Ureter (tissue), 1 donor: ENCODE data around the gene METTL4. TPM values are rescaled to one million over a fixed set of nuclear protein-coding genes. Genes with fewer than 3 reads are reported as not detected.

Source experiments
- DNase-seq: peaks from one replicate; pipeline ENCODE4 v3.0.0-alpha.2; 2020; ENCODE audit warnings: low spot score
- total RNA-seq: library from RNA; stranded (reverse); gene quantifications from one replicate; pipeline ENCODE4 v1.2.4, GENCODE V29; 2023
- donor health status: DM: yes; HTN: yes; CAD: no.

METTL4 gene, protein sequence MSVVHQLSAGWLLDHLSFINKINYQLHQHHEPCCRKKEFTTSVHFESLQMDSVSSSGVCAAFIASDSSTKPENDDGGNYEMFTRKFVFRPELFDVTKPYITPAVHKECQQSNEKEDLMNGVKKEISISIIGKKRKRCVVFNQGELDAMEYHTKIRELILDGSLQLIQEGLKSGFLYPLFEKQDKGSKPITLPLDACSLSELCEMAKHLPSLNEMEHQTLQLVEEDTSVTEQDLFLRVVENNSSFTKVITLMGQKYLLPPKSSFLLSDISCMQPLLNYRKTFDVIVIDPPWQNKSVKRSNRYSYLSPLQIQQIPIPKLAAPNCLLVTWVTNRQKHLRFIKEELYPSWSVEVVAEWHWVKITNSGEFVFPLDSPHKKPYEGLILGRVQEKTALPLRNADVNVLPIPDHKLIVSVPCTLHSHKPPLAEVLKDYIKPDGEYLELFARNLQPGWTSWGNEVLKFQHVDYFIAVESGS
- 12.9 TPM for total RNA-seq

DNA sequence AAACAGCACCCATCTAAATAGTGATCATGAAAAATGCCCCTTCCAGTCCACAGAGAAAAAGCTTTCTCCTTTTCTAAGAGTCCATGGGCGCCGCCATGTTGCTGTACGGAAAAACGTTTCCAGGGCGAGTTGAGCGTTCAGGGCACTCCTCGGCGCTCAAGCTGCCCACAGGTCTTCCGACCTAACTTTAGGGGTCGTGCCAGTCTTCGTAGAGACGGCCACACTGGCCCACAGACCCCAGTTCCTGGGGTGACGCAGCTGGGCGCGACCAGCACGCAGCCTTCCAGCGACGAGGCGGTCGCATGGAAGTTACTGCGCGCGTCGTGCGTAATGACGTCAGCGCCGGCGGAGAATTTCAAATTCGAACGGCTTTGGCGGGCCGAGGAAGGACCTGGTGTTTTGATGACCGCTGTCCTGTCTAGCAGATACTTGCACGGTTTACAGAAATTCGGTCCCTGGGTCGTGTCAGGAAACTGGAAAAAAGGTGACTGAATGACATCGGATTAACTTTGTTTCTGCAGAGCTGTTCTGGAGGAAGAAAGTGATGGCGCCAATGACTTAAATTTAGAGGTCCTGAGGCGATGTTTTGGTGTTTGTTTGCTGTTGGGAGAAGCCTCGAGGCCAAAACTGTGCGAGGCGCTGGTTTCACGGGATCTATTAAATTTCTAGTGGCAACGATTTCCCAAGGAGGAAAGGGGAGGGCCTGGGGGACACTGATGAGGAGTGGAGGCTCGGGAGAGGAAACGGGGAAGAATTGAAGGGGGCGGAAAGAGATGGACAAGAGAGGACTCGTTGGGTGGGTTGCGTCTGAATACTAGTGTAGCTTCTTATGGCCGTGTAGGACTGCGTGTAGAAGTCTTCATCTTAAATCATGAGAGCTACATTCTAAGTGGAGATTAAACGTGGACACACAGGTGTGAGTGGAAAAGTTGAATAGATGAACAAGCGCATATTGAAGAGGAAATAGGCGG is at the start of gene METTL4, which contains the start of gene NDC80:
Gene METTL4 (minus strand): TSS at position 306 of the 971 bp plus-strand sequence. CDS start 4,289 bp downstream, outside the sequence.
Gene NDC80 (plus strand): TSS at position 358 of the 971 bp plus-strand sequence. CDS start 1,429 bp downstream, outside the sequence.
- DNase-seq = peak; percentile 85

DNA sequence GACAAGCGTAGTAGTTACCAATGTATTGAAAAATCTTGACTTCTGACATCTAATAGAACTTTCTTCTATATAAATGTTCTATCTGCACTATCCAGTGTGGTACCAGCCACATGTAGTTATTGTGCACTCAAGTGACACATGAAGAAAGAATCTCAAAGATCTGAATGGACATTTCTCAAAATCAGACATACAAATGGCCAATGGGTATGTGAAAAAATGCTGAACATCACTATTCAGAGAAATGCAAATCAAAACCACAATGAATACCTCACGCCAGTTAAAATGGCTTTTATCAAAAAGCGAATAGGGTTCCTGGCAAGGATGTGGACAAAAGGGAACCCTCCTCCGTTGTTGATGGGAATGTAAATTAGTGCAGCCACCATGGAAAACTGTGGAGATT is 46.7 kb upstream of the METTL4 start:
- no peak for DNase-seq

DNA sequence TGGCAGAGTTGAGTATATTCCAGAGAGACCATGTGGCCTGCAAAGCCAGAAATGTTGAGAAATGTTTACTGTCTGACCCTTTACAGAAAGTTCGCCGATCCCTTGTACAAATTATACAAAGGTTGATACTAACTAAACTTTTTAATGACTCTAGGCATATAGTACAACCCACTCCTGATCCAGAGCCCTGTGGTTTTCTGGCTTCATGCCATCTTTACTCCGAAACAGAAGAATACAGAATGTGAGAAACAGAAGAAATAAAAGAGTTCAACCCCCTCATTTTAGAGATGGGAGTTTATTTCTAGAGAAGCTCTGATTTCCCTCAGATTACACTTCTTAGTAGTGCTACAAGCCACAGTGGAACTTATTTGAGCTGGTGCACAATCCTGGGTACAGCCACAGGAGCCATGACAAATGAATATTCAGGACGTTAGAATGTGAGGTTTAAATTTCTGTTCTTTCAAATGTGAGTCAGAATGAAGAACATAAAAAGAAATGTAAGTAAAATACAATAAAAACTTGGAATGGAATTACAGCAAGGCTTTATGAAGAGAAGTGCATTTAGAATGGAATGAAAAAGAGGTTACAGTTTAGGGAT is 46.2 kb upstream of the METTL4 start:
- DNase-seq = no peak

DNA sequence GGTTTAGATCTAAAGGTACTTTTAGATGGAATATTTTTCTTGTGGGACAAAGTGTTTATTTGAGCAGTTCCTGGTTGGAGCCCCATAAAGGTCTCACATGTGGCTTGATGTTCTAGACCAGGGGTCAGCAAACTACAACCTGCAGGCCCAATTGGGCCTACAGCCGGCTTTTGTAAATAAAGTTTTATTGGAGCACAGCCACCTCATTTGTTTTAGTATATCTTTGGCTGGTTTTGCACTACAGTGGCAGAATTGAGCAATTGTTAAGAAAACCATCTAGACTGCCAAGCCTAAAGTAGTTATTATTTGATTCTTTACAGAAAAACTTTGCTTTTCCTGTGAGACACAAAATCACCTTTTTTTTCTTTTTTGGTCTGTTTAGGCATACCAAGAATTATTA is 41.7 kb upstream of the METTL4 start:
- no peak for DNase-seq

DNA sequence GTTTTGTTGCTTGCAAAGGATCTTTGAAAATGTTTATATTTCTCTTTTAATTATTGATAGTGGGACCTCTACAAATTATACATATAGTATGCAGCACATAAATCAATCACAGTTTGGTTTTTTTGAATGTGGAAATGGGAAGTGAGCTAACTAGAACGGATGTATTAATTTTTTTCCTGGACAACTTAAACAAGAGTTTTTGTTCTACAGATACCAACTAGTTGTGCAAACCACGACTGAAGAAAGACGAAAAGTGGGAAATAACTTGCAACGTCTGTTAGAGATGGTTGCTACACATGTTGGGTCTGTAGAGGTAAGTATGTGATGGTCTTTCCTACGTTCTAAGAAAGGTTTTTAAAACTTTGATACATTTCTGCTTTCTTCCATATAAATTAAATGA is 39.2 kb upstream of the METTL4 start:
- no peak for DNase-seq

DNA sequence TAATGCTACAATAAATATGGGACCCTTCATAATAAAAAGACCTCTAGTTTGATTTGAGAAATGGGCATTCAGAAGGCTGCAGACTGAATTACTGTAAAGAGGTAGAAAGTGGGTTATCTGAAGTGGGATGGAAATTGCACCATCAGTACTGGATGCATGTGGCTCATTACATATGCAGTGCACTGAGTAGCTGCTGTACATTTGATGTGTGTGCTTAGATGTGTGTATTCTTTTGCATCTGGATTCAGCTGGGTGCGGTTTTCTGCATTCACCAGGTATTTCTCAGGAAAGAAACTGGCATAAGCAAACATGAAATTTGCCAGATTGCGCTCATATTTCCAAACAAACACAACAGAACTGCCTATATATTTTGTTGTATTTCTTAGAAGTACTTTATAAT is 38.3 kb upstream of the METTL4 start:
- DNase-seq = no peak

DNA sequence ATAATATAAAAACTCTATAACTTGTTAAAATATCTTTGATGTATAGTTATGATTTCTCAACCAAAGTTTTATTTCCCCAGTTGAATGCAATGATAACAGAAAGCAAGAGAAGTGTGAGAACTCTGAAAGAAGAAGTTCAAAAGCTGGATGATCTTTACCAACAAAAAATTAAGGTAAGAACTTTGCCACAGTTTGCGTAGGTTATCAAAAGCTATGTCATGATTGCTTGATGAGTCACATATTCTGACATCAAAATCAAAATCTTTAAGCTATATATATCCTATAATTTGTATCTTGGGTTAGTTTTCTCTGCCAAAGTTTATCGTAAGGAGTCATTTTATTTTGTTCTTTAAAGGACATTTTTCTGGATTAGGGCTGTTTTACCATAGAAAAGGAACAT is 35.0 kb upstream of the METTL4 start:
- DNase-seq = no peak

DNA sequence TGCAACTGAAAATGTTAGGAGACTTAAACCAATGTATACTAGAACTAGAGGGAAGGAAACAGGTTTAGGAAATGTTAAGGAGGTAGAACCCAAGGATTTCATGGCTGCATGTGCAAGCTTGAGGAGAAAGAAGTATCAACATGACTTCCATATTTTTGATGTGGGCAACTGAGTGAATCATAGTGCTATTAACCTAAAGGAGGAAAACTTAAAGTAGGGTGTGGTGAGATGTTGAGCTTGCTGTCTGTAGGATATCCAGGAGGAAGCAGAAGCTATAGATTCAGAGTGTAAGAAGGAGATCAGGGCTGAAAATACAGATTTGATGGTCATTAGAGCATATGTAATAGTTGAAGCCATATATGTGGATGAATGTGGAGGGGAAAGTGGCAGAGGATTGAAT is 31.5 kb upstream of the METTL4 start:
- DNase-seq = no peak

DNA sequence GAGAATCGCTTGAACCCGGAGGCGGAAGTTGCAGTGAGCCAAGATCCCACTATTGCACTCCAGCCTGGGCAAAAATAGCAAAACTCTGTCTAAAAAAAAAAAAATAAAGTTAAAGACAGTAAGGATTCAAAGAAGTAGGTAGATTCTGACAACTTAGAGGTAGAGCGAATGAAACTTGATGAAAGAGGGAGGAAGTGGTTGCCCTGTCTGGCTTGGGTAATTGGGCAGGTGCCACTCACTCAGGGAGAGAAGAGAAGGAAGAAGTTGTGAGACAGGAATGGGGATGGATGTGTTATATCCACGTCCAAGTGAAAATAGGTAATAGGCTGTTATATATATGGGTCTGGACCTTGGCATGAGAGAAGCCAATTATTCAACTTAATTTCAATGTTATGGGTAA is 26.3 kb upstream of the METTL4 start:
- DNase-seq = no peak

DNA sequence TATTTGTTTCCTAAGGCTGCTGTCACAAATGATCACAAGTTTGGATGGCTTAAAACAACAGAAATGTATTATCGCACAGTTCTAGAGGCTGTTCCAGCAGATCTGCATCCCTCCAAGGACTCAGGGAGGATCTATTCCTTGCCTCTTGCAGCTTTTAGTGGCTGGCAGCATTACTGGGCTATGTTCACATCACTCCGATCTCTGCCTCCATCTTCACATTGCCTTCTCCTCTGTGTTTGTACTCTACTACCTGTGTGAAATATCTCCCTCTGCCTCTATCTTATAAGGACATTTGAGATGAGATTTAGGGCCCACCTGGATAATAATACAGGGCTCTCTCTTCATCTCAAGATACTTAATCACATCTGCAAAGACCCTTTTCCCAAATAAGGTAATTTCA is 19.0 kb upstream of the METTL4 start:
- no peak for DNase-seq

DNA sequence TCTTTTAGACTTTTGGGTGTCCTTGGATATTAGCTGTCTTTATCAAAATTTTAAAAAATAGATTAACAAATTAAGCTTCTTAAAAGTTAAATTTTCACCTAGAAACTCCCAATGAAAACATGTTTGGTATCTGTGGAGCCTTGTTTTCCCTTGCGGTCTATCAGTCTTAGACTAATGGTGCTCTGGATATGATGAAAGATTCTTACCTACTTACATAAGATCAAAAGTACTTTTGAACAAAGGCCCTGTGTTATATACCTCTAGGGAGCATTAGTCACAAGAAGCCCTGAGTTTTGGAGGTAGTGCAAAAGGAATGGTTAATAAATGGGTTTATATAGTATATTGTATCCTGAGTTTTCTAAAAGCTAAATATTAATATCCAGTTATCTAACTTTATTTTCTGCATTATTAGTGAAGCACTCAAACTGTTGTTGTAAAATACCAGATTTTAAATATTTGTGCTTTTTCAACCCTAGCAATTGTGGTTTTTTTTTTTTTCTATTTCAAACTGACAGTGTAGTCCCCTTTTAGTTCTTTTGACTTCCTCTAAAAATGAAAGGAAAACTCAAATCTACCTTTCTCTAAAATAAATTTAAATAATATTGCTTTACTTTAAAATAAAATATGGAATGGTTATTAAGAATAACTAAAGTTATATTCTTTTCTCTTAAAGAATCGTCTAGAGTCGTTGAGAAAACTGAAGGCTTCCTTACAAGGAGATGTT is 18.2 kb upstream of the METTL4 start:
- DNase-seq = no peak

DNA sequence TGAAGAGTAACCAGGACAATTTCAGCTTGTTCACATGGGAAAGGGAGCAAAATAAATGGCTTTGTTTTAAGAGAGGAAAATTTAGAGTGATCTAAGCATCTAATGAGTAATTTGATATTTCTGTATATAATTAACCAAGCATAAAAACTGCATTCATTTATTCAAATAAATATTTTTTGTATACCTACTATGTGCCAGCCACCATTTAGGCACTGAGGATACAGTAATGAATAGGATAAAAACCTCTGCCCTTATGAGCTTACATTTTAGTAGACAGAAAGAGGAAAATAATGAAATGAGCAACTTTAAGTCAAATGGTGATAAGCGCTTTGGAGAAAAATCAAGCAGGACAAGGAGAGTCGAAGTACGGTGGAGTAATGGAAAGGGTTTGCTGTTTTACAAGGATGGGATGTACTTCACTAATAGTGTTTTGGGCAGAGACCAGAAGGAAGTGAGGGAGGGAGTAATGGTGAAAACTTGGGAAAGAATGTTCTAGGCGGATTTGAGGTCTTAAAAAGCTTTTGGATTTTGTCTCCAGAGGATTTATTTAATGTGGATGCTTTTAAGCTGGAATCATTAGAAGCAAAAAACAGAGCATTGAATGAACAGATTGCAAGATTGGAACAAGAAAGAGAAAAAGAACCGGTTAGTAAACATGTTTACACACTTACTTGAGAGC is 17.5 kb upstream of the METTL4 start:
- DNase-seq = no peak

DNA sequence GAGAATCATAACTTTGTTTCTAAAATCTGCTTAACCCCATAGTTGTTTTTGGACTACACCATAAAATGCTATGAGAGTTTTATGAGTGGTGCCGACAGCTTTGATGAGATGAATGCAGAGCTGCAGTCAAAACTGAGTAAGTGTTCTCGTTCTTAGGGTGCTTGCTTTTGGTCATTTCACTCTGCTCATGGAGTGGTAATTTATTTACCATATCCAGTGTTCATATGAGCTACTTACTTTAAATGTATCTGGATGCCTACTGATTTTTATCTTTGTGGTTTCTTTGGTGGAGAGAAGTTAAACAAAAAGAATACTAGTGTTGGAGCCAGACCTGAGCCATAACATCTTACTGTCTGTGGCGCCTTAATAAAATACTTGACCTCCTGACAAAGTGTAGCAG is 16.5 kb upstream of the METTL4 start:
- no peak for DNase-seq

DNA sequence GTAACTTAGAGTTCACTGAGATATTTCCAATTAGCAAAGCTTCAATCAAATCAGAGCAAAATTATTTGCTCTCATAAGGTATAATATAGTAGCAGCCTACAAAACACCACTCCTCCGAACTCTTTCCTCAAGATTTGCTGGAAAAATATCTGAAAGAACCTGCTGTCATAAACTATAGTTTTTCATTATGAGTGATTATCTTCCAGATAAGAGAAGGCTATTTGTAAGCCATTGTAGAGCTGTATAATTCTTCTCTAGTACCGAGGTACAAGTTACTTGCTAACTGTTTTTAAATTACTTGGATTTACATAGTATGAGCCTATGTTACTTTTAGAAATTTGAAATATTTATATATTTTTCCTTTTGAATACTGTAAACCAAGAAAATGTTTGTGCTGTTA is 2.1 kb upstream of the METTL4 start:
- DNase-seq = no peak

DNA sequence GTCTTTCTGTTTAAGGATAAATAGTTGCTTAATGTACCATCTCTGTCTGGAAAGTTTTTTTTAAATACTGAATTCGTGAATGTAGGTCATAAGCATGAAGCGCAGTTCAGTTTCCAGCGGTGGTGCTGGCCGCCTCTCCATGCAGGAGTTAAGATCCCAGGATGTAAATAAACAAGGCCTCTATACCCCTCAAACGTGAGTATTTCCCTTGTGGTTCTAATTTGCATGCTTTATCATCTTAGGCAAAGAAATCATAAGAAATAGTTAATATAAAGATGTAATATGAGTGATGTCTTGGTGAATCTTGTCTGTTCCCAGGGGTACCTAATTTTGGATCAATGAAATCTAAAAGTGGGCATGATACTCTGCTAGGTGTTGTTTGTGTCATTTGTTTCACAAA is 1.6 kb upstream of the METTL4 start:
- DNase-seq = no peak

DNA sequence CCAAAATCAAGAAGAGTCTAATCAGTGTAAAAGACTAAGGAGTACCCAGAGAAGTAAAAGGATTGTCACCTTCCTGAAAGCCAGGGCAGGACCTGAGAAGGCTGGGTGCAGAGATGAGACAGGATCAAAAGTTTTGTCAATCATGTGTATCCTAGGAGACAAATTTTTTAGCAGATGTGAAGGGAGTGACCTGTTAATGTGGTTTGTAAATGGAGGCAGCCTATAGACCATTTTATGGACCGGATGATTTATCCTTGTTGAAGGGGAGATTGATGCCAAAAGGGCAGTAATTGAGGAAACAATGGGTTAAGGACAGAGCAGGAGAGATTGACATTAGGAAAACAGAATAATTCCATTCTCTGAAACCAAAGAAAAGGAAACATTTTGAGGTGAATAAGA is 865 bp upstream of the METTL4 start:
- DNase-seq = no peak

DNA sequence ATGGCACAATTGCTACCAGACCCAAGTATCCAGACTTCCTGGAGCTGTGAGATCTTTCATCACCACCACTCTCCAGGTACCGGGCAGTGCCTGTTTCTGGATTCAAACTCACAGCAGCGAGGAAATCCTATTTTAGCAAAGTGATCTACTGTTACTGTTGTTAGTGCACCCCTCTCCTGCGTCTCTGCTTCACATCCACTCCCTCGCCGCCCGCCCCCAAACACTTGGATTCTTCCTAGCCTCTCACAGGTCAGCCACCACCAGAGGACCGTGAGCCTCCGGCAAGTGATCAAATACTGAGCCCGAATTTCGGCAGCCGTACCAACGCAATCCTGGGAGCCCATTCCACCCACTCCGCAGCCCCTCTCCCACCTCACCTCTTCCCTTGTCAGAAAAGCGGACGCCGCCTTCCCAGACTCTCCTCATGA is 519 bp downstream of the METTL4 start:
- peak; percentile 73 for DNase-seq

DNA sequence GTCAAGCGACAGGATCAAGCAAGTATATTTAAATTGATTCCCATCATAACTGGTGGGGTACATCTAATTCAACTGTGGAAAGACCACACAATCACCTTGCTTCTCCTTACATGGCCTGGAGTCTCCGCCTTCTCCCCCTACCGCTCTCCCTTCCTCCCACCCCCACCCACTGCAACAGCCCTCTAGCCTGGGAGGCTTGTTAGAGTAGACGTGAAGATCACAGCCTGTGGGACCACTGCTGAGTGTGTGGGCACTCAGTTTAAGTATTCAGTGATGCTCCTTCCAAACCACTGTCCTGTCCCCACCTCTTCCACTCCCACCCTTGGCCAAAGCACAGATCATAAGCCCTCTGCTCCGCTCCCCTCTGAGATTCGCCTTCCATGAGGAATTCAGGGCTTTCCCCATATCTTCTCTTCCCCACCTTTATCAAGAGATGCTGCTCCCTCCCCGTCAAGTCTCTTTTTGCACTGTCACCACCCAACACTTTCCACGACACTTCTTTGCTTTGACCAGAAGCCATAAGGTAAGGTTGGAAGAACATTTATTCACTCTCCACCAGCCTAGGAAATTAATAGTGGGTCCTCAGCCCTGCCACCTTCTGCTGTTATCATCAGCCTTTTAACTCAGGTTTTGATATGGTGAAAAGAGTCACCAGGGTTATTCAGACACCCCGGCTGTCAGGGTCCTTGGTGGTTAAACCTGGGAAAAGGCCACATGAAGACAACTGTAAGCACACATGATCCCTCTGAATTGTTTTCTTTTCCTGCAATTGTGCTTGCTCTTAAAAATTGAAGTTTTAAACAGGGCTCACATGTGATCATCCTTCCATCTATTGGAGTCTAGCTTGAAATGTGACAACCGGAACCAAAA is 1.7 kb downstream of the METTL4 start:
- DNase-seq = no peak

DNA sequence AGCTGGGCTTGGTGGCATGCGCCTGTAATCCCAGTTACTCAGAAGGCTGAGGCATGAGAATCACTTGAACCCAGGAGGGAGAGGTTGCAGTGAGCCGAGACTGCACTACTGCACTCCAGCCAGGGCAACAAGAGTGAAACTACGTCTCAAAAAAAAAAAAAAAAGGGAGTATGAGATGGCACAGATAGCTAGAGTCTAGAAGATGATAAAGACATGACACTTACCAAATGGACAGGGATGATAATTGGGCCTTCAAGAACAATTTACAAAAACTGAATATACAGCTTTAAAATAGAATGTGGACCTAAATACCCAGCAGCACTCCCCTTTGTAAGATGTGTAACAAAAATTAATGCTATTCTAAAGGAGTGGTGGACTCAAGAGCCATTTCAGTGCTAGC is 2.7 kb downstream of the METTL4 start:
- DNase-seq = no peak

DNA sequence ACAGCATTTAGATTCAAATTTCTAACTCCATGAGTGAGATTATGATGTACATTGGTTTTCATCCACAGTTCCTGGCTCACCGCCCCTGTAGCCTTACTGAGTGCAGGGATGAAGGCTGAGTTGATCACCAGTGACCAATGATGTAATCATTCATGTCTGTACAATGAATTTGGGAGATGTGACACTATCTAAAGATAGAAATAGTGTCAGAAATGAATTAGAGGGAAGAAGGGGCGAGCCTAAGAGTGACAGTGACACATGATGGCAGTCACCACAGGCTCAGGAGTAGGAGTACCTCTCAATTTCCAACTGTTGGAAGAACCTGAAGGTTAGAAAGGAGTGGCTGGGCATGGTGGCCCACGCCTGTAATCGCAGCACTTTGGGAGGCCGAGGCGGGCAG is 3.2 kb downstream of the METTL4 start:
- DNase-seq = no peak
